DMS 273 treated with DMSO at 0.1 percent for 48 hours (cell line): ENCODE results near the gene TPO.
"Not testable (repeated sequence)": the region's sequence is repeated elsewhere in the genome, so short reads cannot be mapped to it uniquely, and the experiment has no call there.

Experiments
- DNase-seq: peaks from one replicate; lab custom pipeline; 2025; lab: John Stamatoyannopoulos, UW

The TPO gene

DNA sequence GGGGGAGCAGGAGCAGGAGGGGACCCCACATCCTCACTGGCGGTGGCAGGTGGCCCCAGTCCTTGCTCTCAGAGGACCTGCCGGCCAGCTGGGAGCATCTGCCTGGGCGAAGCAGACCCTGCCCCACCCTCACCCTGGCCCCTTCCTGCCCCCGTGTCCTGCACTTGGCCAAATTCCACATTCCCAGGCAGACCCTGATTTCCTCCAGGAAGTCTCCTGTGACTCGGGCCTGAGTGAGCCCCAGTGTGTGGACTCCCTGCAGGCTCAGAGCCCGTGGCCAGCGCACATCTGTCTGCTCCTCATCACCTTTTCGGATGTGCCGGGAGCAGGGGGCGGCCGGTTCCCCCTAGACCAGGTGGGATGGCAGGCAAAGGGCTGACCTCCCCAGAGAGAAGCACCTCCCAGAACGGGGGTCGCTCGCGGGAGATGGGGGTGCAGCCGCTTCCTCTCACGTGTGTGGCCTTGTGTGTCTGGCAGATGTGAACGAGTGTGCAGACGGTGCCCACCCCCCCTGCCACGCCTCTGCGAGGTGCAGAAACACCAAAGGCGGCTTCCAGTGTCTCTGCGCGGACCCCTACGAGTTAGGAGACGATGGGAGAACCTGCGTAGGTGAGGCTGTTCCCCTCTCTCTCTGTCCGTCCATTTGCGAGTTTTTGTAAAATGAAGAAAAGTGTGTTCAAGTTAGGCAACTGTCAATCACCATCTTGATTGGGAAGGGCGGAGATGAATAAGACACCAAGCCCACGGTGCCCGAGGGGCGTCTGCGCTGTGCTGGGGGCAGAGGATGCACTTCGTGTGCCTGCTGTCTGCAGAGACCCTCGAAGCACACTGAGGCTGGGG lies 90.4 kb downstream of the TPO start:
- DNase-seq, result no peak

DNA sequence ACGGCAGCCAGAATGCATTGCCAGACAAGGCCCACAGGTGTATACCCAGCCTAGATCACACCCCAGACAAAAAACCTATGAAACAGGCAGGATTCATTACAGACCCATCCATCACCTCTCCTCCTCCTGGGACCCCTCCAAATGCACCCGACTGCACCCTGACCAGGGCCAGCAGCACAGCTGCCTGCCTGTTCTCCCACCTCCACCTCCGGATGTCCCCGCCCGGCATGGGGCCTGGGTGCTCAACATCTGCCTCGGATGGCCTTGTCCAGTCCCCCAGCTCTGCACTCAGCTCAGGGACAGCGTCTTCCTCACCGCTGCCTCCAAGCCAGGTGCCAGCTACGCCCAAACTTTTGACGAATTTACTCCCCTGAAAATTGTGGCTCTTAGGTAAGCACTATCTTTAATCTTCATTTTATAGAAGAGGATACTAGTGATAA lies 91.1 kb downstream of the TPO start:
- DNase-seq, result no peak

DNA sequence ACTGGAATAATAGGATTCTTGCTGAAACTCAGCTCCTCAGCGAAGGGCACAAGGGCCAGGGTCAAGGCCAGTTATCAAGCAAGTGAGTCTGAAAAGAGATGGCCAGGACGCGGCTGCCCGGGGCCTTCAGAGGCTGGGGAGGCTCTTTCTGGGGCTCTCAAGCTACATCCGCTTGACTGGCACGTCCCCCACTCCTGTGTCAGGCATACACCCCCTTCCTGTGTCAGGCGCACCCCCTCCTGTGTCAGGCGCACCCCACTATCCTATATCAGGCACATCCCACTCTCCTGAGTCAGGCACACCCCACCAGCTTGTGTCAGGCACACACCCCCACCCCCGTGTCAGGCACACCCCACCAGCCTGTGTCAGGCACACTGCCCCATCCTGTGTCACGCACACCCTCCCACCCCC lies 91.8 kb downstream of the TPO start:
- DNase-seq, result no peak

DNA sequence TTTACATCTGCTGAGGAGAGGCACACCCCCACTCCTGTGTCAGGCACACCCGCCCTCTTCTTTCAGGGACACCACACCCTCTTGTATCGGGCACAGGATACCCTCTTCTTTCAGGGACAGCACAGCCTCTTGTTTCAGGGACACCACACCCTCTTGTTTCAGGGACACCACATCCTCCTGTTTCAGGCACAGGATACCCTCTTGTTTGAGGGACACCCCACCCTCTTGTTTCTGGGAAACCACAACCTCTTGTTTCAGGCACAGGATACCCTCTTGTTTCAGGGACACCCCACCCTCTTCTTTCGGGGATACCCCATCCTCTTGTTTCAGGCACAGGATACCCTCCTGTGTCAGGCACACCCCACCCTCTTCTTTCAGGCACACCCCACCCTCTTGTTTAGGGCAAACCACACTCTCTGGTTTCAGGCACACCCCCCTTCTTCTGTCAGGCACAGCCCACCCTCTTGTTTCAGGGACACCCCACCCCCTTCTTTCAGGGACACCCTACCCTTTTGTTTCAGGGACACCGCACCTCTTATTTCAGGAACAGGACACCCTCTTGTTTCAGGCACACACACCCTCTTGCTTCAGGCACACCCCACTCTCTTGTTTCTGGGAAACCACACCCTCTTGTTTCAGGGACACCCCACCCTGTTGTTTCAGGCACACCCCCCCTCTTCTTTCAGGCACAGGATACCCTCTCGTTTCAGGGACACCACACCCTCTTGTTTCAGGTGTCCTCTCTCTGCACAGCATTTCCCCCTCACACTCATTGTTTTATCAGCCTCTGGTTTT lies 96.2 kb downstream of the TPO start:
- no peak for DNase-seq

DNA sequence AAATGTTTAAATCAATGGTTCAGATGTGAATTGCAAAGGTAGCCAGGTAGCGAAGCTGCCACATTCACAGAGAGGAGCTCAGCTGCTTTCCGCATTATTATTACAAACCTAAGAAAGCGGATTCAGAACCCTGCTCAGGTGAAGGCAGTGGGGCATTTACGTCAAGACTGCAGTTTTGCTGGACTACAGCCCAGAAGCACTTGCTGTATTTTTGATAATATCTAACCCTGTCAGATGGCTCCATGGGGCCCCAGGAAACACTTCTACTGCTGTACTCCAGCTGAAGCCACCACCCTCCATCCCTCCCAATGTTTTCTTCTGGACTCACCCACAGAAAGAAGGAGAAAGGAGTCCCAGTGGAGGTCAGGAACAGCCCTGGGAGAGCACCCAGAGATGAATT lies 96.9 kb downstream of the TPO start:
- DNase-seq, result no peak

DNA sequence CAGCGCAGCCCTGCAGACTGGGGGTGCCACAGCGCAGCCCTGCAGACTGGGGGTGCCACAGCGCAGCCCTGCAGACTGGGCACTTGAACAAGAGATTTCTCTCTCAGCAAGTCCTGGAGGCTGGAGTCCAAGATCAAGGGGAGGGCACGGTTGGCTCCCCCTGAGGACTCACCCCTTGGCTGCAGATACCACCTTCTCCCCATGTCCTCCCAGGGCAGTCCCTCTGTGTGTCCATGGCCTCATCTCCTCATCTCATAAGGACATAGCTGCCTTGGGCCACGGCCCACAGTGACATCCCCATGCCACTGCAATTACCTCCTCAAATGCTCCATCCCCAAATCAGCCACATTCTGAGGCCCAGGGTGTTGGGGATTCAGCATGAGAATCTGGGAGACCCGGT lies 98.2 kb downstream of the TPO start:
- DNase-seq, result no peak

DNA sequence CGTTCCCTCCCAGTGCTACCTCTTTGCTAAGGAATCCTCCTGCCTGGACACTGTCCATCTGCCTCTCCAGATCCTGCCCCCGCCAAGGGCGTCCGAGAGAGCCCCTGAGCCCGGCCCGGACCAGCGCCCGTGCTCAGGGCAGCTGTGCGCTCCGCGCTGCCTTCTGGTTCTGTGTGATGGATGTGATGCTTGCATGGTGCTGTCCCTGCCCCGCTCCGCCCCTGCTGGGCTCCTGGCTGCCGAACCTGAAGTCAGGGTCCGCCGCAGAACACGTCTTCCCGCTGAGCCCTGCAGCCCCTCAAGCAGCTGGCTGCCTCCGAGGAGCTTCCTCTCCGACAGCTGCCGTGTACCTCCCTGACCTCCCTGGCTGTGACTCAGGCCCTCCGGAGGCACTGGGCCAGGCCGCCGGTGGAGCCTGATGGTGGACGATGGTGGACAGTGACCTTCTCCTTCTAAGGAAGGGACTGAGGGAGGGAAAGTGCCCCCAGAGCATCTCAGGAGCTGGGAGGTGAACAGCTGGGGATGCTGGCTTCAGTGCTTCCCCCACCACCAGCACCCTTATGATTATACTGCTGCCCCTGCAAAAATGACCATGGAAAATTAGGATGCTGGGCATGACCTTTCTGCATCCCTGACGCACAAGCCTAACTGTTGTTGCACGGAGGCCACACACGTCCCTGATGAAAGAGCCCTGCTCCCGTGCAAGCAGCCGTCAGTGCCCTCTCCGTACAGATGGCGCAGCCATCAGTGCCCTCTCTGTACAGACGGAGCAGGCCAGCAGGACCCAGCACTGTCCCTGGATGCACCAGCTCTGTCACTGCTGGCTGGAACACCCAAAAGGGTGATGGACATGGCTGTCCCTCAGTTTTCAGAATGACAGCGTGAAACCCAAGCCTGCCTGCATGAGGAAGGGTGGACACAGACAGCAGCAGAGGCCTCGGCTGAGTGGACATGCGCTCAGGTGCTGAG lies 99.3 kb downstream of the TPO start:
- no peak for DNase-seq

DNA sequence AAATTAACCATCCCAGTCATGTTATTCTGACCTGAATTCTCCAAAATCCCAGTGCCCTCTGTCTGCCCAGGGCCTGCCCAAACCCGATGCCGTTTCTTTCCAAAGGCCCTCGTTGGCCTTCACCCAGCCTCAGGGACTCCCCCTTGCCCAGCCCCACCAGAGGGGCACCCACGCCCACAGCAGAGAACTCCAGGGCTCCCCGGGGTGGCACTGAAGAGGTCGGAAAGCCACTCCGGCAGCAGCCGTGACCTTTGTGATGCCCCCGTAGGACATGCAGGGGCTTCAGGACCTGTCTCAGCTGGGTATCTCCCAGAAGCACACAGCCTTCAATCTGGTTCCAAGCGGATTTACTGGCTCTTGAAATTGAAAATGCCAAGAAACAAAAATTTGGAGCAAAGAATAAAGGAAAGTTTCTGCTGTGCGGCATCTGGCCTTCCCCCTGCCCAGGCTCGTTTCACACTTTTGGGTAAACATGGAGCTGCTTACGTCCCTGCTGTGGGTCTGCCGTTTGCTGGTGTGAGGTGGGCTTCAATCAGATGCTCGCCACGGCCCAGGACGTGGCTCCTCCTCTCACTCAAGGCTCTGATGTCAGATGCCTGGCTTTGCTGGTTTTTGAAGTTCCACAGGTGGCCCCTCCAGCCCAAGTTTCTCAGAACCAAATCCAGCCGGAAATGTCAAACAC lies 101.3 kb downstream of the TPO start:
- DNase-seq, result no peak

DNA sequence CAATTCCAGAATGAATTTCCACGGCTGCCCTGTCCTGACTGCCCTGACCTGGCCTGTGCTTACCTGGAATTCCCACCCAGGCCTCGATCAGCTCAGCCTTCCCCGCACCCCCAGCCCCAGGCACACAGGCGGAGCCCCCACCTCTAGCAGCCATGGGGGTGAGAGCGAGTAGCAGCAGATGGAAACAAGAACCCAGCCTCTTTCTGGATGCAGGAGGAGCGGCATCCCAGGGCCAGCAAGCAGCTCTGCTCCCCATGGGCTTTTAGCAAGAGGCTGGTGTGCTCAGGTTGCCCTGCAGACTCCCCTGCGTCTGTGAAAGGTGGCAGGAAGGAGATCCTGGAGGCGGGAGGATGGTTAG lies 101.8 kb downstream of the TPO start:
- no peak for DNase-seq

DNA sequence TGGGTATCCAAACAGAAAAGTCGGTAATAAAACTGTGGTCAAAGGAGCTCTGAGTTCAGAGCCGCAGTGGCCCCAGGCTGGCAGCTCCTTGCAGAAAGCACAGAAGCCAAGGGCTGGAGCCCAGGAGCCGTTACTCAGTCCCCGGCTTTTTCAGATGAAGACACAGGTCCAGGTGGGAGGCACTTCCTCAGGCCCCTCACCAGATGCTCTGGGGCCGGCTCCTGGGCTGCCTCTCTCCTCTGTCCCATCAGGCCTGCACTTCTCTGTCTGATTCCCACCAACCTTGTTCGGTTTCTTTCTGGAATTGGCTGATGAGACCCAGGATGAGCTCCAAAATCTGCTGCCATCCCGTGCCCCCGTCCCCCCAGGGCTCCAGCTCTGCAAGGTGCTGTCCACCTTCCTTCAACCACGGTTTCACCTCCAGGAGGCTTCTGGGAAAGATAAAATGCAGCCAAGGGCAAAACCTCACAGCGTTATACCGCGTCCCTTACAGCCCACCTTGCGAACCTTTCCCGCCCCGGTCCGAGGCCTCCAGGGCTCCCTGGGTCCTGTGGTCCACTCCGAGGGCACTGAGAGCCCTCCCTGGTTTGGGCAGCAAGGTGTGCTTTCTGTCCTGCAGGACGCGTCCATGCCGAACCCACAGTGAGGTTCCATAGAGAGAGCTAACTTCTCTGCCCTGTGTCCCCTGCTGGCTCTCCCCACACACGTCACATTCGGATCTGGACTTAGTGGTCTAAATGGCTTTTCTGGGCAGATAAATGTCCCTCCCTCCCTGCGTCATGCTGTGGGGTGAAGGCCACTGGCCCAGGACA lies 102.9 kb downstream of the TPO start:
- no peak for DNase-seq

DNA sequence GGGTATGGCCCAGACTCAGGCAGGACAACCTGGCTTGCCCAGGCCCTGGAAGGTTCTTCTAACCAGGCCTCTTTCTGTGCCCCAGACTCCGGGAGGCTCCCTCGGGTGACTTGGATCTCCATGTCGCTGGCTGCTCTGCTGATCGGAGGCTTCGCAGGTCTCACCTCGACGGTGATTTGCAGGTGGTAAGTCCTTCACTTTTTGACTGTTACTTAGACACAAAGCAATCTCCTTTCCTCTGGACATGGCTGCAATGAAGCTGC lies 103.5 kb downstream of the TPO start:
- no peak for DNase-seq

DNA sequence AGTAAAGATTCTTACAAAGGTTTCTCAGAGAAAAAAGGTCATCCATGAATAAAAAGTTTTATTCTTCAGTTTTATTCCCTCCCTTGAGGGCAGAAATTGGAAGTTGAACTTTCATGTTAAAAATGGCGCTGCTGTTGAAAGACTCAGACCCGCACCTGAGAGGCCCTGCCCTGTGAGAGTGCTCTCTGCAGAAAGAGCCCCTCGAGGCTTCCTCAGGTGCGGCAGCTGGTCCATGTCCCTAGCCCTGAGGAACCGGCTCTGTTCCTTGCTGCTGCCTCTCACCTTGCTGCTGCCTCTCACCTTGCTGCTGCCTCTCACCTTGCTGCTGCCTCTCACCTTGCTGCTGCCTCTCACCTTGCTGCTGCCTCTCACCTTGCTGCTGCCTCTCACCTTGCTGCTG lies 104.0 kb downstream of the TPO start:
- not testable (repeated sequence) for DNase-seq

DNA sequence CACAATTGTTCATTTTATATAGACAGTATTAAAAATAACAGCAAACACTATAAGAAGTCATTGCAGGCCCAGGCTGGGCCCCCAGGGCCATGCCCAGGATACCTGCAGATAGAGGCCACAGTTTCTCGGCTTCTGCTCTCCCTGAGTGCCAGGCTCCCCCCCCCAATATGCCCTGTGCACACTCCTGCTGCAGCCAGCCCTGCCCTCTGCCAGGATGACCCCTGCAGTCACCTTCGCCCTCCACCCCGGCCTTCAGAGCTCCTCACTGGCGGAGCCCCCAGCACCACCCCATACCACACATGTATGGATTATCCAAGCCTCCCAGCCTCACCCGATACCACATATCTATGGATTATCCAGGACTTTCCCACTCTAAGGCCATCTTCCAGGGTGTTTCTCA lies 104.5 kb downstream of the TPO start:
- no peak for DNase-seq

DNA sequence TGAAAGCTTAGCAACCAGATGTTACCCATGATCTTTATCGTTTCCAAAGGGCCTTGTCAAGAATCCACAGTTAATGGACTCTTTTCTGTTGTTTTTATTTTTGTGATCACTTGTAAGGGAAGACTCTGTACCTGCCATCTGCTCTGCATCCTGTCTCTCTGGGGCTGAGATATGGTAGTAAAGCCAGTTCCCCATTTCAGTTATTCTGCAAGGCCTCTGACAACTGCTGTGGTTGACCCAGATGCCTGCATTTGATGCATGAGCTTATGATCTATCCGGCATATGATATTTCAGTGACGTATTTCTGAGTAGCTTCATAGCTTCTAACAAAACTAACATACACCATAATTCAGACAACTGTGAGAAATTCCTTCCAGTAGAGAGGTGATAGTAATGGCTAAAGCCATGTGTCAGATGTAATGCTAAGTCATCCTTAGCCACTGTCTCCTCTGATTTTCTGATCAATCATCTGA lies 105.1 kb downstream of the TPO start:
- no peak for DNase-seq

DNA sequence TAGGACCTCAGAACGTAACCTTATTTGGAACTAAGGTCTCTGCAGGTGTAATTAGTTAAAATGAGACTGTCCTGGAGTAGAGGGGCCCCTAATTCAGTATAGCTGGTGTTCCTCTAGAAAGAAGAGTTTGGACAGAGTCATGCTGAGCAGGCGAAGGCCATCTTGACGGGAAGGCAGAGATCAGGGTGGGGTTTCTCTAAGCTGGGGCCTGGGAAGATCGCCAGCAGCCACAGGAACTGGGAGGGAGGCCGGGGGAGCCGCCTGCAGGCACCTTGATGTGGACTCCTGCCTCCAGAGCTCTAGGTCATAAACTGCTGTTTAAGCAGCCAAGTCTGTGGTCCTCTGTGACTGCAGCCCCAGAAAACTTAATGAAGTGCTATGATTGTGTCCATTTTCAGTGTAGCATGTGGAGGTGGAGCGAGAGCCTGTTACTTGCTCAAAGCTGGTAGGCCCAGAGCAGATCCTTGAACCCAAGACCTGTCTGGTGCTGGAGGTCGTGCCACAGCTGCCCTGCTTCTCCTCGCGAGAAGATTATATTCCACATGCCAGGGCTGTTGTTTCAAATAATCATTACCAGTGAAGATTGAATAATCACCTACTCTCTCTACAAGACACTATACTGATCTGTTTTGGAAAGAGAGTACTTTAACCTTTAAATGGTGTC lies 105.7 kb downstream of the TPO start:
- DNase-seq, result no peak

DNA sequence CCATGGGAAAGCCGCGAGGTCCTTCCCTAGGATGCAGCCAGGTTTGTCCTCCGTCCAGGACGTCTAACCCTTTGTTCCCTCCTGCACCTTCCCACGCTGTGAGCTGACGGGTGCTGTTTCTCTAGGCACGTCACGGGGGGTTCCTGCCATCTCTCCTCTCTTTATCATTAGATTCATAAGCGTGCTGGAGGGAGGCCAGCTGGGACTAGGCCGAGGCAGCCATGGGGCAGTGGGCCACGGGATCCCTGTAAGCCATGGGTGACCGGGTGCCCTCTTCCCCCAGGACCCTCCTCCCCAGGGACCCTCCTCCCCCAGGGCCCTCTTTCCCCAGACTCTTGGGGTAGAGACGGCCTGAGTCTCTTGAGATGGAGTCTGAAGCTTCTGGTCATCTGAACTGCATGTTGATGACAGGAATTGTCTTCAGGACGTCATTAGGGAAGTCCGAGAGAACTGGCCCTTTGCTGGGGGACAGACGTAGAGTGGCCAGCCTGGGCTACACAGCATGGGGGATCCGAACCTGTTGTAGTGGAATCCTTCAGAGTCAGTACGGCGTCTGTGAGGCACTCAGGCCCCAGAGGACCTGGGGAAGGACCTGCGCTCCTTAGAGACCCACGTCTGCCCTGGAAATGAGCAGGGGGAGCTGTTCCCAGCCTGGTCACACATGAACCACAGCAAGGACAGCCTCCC lies 108.1 kb downstream of the TPO start:
- no peak for DNase-seq

DNA sequence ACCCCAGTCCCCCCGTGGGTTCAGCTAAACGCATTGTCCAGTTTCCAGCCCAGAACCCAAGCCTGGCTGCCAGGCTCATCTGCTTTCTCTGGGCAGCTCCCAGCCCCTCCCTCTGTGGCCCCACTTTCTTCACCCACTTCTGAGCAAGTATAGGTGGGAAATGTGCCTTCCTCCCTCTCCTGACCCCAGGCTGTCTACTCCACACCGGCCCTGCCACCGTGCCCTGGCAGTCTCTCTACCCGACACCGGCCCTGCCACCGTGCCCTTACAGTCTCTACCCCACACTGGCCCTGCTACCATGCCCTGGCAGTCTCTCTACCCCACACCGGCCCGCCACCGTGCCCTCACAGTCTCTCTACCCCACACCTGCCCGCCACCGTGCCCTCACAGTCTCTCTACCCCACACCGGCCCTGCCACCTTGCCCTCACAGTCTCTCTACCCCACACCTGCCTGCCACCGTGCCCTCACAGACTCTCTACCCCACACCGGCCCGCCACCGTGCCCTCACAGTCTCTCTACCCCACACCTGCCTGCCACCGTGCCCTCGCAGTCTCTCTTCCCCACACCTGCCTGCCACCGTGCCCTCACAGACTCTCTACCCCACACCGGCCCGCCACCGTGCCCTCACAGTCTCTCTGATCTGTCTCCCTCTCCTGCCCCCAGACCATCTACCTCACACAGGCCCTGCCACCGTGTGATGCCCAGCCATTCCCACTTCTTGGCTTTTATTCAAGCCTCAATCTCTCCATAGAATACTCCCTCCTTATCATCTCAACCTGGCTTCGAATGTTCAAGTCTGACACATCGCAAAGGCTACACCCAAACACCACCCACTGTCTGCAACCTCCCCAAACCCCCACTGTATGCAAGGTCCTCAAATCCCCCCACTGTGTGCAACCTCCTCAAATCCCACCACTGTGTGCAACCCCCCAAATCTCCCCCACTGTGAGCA lies 108.9 kb downstream of the TPO start:
- DNase-seq, result no peak

DNA sequence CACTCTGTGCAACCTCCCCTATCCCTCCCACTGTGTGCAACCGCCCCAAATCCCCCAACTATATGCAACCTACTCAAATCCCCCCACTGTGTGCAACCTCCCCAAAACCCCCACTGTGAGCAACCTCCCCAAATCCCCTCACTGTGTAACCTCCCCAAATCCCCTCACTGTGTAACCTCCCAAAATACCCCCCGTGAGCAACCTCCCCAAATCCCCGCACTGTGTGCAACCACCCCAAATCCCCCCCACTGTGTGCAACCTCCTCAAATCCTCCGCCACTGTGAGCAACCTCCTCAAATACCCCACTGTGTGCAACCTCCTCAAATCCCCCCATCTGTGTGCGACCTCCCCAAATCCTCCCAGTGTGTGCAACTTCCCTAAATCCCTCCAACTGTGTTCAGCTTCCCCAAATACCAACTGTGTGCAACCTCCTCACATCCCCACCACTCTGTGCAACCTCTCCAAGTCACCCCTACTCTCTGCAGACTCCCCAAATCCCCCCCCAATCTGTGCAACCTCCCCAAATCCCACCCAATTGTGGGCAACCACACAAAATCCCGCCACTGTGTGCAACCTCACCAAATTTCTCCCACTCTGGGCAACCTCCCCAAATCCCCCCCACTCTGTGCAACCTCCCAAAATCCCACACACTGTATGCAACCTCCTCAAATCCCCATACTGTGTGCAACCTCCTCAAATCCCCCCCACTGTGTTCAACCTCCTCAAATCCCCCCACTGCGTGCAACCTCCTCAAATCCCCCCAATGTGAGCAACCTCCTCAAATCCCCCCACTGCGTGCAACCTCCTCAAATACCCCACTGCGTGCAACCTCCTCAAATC lies 114.1 kb downstream of the TPO start:
- no peak for DNase-seq
